SJSA1 (cell line): ENCODE results near the gene TRAPPC4. TPM values are rescaled to one million over a fixed set of nuclear protein-coding genes. Genes with fewer than 3 reads are reported as not detected.
A peak's percentile ranks its signal among the peaks of the same experiment; 100 is the strongest.
"Not testable (repeated sequence)": the region's sequence is repeated elsewhere in the genome, so short reads cannot be mapped to it uniquely, and the experiment has no call there.

Source experiments
- DNase-seq, 2 experiments: peaks; one replicate each; pipeline ENCODE4 v3.0.0-alpha.2; 2015 to 2020; ENCODE audit warnings: low spot score in 2 of 2, low read depth in 1 of 2
- H3K27ac ChIP-seq: fragments of 250-450 bp; sonication (Bioruptor Pico); 2 replicates; pipeline ENCODE4 v1.5.1; 2020; ENCODE audit warnings: mild to moderate bottlenecking, moderate library complexity
- H3K27me3 ChIP-seq: fragments of 250-450 bp; sonication (Bioruptor Pico); replicated peaks from 2 replicates; pipeline ENCODE4 v1.5.1; 2020; ENCODE audit warnings: mild to moderate bottlenecking, moderate library complexity
- H3K36me3 ChIP-seq: fragments of 250-450 bp; sonication (Bioruptor Pico); 2 replicates; pipeline ENCODE4 v1.5.1; 2020; ENCODE audit warnings: mild to moderate bottlenecking
- H3K4me1 ChIP-seq: fragments of 250-450 bp; sonication (Bioruptor Pico); replicated peaks from 2 replicates; pipeline ENCODE4 v1.6.1; 2021; ENCODE audit warnings: mild to moderate bottlenecking
- H3K4me3 ChIP-seq: fragments of 250-450 bp; sonication (Bioruptor Pico); 2 replicates; pipeline ENCODE4 v1.5.1; 2020; ENCODE audit warnings: mild to moderate bottlenecking
- H3K9me3 ChIP-seq: fragments of 250-450 bp; sonication (Bioruptor Pico); replicated peaks from 2 replicates; pipeline ENCODE4 v1.5.1; 2020; ENCODE audit warnings: mild to moderate bottlenecking
- total RNA-seq: library from RNA; depleted of rRNA; stranded (reverse); fragments of >200 nt; shearing (Covaris generic); gene quantifications from 2 replicates; pipeline ENCODE4 v1.2.3, GENCODE V29; 2014; rRNA removed

Gene TRAPPC4, protein sequence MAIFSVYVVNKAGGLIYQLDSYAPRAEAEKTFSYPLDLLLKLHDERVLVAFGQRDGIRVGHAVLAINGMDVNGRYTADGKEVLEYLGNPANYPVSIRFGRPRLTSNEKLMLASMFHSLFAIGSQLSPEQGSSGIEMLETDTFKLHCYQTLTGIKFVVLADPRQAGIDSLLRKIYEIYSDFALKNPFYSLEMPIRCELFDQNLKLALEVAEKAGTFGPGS
- 44.6 and 75.6 TPM in 2 replicates for total RNA-seq

DNA sequence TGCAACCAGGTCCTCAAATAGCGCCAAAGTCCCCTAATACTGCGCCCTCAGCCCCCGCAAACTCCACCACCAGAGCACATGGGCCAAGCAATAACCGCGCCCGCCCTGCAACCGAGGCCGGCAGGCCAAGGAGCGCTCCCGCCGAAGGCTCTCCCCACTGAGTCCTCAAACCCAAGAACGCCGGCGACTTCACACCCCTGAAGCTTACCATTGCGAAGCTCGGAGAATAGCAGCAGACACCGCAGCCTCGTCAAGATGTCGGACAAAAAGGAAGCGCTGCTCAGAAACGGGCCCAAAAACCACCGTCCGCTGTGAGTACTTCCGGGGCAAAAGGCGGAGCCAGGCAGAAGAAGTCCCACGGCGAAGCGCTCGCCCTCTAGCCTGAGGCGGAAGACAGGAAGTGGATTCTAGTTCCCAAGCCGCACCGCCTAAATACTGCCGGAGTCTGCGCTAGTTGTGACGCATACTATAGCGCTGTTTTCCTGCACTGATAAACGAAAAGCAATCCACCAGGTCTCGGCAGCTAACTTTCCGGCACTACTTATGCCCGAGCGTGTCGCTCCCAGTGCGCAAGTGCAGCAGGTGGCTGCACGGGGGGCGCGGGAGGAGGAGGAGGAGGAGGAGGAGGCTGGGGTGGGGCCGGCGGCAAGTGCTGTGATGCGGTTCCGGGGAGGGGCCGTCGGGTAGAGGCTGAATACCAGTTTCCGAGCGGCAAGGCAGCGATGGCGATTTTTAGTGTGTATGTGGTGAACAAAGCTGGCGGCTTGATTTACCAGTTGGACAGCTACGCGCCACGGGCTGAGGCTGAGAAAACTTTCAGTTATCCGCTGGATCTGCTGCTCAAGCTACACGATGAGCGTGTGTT, at the start of gene TRAPPC4, which contains the start of gene RPS25:
Gene TRAPPC4 (plus strand): TSS at position 693 of the 865 bp plus-strand sequence. CDS start 30 bp downstream, at position 723.
Gene RPS25 (minus strand): TSS at position 270 of the 865 bp plus-strand sequence. CDS start 59 bp downstream, at position 211.
- H3K4me1 ChIP-seq: 0 out of 2 replicates have a peak, but pooled peaks cover 3% of the 10 kb centered on the region
- H3K36me3 ChIP-seq: peaks cover 52% of the 10 kb centered on the region
- peak; percentile 88 to 89 for DNase-seq
- H3K27ac ChIP-seq: peak within 1 kb of the TSS; percentile 37
- H3K4me3 ChIP-seq: peak within 1 kb of the TSS; percentile 63
- H3K9me3 ChIP-seq: no peaks in the 10 kb centered on the region; the same call in 1 of the 2 replicates
- no peaks in the 10 kb centered on the region for H3K27me3 ChIP-seq

DNA sequence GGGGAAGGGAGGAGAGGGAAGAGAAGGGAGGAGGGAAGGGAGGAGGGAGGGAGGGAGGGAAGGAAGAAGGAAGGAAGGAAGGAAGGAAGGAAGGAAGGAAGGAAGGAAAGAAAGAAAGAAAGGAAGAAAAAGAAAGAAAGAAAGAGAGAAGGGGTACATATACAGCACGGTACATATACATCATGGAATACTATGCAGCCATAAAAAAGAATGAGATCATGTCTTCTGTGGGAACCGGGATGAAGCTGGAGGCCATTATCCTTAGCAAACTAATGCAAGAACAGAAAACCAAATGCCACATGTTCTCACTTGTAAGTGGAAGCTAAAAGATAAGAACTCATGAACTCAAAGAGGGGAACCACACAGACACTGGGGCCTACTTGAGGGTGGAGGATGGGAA, 49.1 kb upstream of the TRAPPC4 start:
- H3K36me3 ChIP-seq, H3K9me3 ChIP-seq, H3K27me3 ChIP-seq, H3K4me3 ChIP-seq, H3K4me1 ChIP-seq, H3K27ac ChIP-seq, DNase-seq: not testable (repeated sequence)

DNA sequence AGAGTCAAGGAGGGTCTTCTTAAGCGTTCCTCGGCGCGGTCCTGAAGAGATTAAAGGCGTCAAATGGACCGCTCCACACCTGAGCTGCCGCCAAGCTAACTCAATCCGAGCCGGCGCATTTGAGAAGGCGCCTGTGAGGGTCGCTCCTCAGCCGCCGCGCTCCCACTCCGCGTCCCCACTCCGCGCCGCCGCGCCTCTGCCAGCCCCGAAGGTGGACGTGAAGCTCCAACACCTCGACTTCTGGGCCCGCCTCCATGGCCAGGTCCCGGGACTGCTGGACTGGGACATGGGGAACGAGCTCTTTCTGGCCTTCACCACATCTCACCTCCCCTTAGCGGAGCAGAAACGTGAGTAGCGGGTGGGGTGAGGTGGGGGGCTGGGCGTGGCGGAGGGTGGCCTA, 46.9 kb upstream of the TRAPPC4 start, which contains the start of gene FOXR1:
Gene FOXR1 (plus strand): TSS at position 116 of the 400 bp plus-strand sequence. CDS start 171 bp downstream, at position 287.
- Histone ChIP-seq H3K36me3 (no peaks in the 10 kb centered on the region), H3K4me1 (no peaks in the 10 kb centered on the region), H3K27me3 (no peaks in the 10 kb centered on the region), H3K9me3 (no peaks in the 10 kb centered on the region), H3K27ac (no peak within 1 kb of the TSS), H3K4me3 (no peak within 1 kb of the TSS)
- DNase-seq: no peak

DNA sequence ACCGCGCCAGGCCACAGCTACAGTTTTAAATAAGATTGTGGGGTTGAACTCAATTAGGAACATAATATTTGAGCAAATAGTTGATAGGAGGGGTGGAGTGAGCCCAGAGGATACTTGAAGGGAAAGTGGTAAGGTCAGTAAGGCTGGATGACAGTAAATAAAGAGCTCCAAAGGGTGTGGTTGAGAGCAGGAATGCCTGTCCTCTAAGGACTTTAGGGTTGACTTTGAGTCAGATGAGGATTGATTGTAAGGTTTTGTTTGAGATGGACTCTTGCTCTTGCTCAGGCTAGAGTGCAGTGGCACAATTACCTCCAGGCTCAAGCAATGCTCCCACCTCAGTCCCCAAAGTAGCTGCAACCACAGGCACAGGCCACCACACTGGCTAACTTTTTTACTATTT, 44.6 kb upstream of the TRAPPC4 start:
- no peaks in the 10 kb centered on the region for H3K36me3 ChIP-seq
- no peaks in the 10 kb centered on the region for H3K4me1 ChIP-seq
- no peak overlapping the region for H3K27ac ChIP-seq
- no peak for DNase-seq
- no peak overlapping the region for H3K4me3 ChIP-seq
- H3K9me3 ChIP-seq: no peaks in the 10 kb centered on the region
- H3K27me3 ChIP-seq: no peaks in the 10 kb centered on the region

DNA sequence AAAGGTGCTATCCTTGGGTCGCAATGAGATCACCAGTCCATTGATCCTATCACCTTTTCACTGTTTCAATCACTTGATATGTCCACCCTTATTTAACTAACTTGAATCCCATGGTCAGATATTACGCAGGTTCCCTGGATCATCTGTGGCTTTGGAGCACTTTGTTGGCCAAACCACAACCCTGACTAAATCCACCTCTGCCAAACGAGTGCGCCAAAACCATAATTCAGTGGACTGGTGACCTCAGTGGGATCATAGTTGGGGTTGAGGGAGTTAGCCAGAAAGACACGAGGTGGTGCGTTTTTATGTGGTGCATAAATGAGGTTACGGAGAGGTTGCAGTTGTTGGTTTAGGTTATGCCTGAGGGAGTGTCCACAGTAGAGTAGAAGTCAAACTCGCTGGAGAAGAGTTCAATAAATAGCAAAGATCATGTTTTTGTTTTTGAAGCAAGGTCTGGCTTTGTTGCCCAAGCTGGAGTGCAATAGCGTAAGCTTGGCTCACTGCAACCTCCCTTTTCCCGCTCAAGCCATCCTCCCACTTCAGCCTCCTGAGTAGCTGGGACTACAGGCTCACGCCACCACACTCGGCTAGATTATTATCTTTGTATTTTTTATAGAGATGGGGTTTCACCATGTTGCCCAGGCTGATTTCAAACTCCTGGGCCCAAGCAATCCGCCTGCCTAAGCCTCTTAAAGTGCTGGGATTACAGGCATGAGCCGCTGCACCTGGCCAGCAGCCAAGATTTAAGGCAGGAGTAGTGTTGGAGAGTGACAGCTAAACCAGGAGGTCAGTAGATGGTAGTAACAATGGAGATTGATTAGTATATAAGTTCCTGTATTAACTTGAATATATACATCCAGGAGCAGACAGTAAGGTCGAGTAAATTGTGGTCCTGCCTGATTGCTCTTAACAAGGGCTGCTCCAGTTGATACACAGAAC, 42.5 kb upstream of the TRAPPC4 start:
- Histone ChIP-seq H3K27ac (no peak overlapping the region), H3K4me1 (no peaks in the 10 kb centered on the region), H3K36me3 (no peaks in the 10 kb centered on the region), H3K9me3 (no peaks in the 10 kb centered on the region), H3K4me3 (no peak overlapping the region), H3K27me3 (no peaks in the 10 kb centered on the region)
- no peak for DNase-seq

DNA sequence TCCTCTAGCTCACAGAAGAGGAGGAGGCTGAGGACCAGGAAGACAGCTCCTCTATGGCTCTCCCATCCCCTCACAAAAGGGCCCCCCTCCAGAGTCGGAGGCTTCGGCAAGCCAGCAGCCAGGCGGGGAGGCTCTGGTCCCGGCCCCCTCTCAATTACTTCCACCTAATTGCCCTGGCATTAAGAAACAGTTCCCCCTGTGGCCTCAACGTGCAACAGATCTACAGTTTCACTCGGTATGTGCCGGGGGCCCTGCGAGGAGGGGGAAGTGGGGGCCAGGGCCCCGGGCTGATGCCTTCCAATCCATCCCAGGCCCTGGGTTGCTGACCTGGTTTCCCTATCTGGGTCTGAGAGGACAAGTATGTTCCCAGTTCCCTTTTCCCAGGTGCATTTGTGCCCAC, 39.1 kb upstream of the TRAPPC4 start:
- Histone ChIP-seq H3K27ac (no peak overlapping the region), H3K36me3 (no peaks in the 10 kb centered on the region), H3K4me3 (no peak overlapping the region), H3K4me1 (no peaks in the 10 kb centered on the region), H3K27me3 (no peaks in the 10 kb centered on the region), H3K9me3 (no peaks in the 10 kb centered on the region)
- no peak for DNase-seq

DNA sequence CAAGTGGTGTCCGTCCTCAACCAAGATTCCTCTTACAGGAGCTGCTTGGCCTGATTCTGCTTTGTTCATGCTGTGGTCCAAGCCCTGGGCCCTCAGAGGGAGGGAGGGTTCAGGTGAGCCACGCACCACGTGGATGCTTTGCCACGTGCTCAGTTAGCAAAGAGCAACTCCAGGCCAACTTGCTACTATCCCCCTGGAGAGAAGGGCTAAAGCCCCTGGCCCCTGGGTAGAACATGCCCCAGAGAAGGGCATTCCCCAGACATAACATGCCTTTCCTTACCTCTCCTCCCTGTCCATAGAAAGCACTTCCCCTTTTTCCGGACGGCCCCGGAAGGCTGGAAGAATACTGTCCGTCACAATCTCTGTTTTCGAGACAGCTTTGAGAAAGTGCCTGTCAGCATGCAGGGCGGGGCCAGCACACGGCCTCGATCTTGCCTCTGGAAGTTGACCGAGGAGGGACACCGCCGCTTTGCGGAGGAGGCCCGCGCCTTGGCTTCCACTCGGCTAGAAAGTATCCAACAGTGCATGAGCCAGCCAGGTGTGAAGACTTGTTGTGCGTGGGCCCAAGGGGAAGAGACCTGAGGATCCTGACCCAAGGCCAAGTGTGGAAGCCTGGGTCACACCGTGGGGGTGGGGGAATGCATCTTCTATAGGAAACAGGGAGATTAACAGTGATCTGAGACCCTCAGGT, 38.2 kb upstream of the TRAPPC4 start:
- Histone ChIP-seq H3K27me3 (no peaks in the 10 kb centered on the region), H3K4me3 (no peak overlapping the region), H3K36me3 (no peaks in the 10 kb centered on the region), H3K27ac (no peak overlapping the region), H3K4me1 (no peaks in the 10 kb centered on the region), H3K9me3 (no peaks in the 10 kb centered on the region)
- DNase-seq: no peak

DNA sequence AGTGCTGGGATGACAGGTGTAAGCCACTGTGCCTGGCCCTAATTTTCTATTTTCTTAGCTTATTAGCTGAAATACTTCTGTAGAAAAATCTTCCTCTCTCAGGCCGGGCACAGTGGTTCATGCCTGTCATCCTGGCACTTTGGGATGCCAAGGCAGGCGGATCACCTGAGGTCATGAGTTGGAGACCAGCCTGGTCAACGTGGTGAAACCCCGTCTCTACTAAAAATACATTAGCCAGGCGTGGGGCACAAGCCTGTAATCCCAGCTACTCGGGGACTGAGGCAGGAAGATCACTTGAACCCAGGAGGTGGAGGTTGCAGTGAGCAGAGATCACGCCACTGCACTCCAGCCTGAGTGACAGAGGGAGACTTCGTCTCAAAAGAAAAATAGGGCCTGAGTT, 34.2 kb upstream of the TRAPPC4 start:
- not testable (repeated sequence) for H3K36me3 ChIP-seq, H3K4me1 ChIP-seq, H3K4me3 ChIP-seq, H3K27me3 ChIP-seq, DNase-seq, H3K9me3 ChIP-seq, H3K27ac ChIP-seq

DNA sequence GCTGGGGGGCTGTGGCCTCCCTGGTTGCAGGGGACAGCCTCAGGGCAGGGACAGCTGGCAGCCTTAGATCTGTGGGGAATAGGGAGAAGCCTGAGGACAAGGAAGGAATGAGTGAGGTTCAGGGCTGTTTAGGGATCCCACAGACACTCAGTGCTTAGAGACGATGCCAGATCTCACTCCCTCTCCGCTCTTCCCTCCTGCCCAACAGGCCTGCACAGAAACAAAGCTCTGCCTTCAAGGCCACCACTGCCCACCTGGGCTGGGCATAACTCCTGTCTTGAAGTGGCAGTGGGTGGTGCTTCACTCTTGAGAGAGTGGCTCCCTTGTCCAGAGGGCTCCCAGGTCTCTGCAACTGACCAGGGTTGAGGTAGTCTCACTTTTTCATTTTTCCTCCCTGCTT, 33.7 kb upstream of the TRAPPC4 start:
- H3K27me3 ChIP-seq: no peaks in the 10 kb centered on the region
- H3K36me3 ChIP-seq: no peaks in the 10 kb centered on the region
- H3K9me3 ChIP-seq: no peaks in the 10 kb centered on the region
- no peaks in the 10 kb centered on the region for H3K4me1 ChIP-seq
- no peak for DNase-seq
- no peak overlapping the region for H3K4me3 ChIP-seq
- H3K27ac ChIP-seq: no peak overlapping the region

DNA sequence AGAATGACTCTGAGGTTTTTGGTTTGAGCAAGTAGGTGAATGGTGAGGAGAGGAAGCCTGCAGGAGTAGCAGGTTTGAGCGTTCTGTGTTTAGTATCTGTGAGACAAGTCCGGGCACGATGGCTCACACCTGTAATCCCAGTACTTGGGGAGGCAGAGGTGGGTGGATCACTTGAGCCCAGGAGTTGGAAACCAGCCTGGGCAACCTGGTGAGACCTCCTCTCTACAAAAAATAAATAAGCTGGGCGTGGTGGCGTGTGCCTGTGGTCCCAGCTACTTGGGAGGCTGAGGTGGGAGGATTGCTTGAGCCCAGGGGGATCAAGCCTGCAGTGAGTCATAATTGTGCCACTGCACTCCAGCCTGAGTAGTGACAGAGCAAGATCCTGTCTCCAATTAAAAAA, 30.3 kb upstream of the TRAPPC4 start:
- Histone ChIP-seq H3K4me1 (no peaks in the 10 kb centered on the region), H3K27me3 (no peaks in the 10 kb centered on the region), H3K4me3 (no peak overlapping the region), H3K36me3 (no peaks in the 10 kb centered on the region), H3K27ac (no peak overlapping the region), H3K9me3 (no peaks in the 10 kb centered on the region)
- peak in 1 of 2 experiments; percentile 9 for DNase-seq

DNA sequence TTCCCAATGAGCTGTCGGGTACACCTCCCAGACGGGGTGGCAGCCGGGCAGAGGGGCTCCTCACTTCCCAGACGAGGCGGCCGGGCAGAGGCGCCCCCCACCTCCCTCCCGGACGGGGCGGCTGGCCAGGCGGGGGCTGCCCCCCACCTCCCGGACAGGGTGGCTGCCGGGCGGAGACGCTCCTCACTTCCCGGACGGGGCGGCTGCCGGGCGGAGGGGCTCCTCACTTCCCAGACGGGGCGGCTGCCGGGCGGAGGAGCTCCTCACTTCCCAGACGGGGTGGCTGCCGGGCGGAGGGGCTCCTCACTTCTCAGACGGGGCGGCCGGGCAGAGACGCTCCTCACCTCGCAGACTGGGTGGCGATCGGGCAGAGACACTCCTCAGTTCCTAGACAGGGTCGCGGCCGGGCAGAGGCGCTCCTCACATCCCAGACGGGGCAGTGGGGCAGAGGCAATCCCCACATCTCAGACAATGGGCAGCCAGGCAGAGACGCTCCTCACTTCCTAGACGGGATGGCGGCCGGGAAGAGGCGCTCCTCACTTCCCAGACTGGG, 27.0 kb upstream of the TRAPPC4 start:
- not testable (repeated sequence) for H3K9me3 ChIP-seq, H3K36me3 ChIP-seq, H3K4me3 ChIP-seq, DNase-seq, H3K27ac ChIP-seq, H3K27me3 ChIP-seq, H3K4me1 ChIP-seq

DNA sequence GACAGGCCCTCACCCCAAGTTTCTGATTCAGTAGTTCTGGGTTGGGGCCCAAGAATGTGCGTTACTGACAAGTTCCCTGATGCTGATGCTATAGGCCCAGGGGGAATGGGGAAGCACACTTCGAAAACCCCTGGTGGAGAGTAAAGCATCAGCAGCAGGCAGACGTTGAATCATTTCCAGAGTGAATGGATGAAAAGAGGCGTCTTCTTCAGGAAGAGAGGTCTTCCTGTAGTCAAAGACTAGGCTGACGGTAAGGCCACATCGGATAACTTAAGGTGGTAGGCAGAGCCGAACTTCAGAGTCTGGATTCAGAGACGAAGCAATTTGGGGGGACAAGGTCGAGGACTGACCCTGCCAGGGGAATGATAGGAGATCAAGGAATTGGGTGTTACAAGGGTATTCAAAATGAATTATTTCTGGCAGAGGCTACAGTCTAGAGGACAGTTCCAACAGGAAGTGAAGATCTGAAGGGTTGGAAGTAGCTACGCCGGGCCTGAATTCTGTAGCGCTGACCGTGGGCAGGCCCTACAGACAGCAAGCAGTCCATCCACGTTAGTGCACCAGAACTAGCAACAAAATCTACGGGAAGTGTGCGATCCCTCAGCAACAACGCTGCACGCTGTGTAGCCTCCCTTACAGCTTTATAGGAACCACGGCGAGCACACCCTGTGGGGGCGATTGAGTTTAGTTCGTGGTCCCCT, 21.5 kb upstream of the TRAPPC4 start:
- peaks cover 22% of the 10 kb centered on the region for H3K36me3 ChIP-seq
- H3K9me3 ChIP-seq: no peaks in the 10 kb centered on the region
- H3K27me3 ChIP-seq: no peaks in the 10 kb centered on the region
- DNase-seq: no peak
- peak overlapping the region; percentile 15; the same call in 1 of the 2 replicates for H3K27ac ChIP-seq
- peak overlapping the region; percentile 66 for H3K4me3 ChIP-seq
- H3K4me1 ChIP-seq: peaks cover 17% of the 10 kb centered on the region
